ENCODE data around the gene SYT1.

DNA sequence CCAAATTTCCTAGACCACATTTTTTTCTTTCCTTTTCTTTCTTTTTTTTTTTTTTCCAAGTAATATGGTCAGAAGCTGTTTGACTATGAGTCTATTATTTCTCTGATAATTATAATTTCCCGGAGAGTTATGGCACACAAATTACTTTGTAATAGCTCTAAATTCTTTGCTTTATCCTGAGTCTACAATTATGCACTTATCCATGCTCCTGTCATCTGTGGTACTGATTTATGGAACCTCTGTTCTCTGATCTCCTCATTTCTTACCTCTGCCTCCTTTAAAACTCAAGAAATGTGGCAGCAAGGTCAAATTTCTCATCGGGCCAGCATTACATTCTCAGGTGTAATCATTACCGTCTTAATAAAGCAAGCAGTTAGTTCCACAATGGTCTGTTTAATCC is 544.1 kb downstream of the SYT1 start:
- TF ChIP-seq, protein P1, sequence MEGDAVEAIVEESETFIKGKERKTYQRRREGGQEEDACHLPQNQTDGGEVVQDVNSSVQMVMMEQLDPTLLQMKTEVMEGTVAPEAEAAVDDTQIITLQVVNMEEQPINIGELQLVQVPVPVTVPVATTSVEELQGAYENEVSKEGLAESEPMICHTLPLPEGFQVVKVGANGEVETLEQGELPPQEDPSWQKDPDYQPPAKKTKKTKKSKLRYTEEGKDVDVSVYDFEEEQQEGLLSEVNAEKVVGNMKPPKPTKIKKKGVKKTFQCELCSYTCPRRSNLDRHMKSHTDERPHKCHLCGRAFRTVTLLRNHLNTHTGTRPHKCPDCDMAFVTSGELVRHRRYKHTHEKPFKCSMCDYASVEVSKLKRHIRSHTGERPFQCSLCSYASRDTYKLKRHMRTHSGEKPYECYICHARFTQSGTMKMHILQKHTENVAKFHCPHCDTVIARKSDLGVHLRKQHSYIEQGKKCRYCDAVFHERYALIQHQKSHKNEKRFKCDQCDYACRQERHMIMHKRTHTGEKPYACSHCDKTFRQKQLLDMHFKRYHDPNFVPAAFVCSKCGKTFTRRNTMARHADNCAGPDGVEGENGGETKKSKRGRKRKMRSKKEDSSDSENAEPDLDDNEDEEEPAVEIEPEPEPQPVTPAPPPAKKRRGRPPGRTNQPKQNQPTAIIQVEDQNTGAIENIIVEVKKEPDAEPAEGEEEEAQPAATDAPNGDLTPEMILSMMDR (IDR thresholded peaks at IDR 0.05) = no peak
- no peak for TF ChIP-seq ZFX (IDR thresholded peaks at IDR 0.05; ENCODE audit: borderline replicate concordance)

All from 22Rv1 (cell line).